GM12865 (cell line): ENCODE measurements around the gene CCDC191.

Experiments used
- DNase-seq: peaks from one replicate; pipeline ENCODE4 v3.0.0; 2010; ENCODE audit warnings: low read depth
- H3K4me3 ChIP-seq: 2 replicates; pipeline ENCODE4 v1.5.1; 2011; ENCODE audit warnings: mild to moderate bottlenecking, low read depth, low read length, control low read depth
- TF ChIP-seq, protein P1 (sequence below): IDR thresholded peaks from 2 replicates; pipeline ENCODE4 v1.5.1; 2011; ENCODE audit warnings: low read length, control low read depth, low read depth, inconsistent platforms; ENCODE audit not compliant: insufficient read depth; ENCODE audit errors: missing control alignments

CCDC191 gene

DNA sequence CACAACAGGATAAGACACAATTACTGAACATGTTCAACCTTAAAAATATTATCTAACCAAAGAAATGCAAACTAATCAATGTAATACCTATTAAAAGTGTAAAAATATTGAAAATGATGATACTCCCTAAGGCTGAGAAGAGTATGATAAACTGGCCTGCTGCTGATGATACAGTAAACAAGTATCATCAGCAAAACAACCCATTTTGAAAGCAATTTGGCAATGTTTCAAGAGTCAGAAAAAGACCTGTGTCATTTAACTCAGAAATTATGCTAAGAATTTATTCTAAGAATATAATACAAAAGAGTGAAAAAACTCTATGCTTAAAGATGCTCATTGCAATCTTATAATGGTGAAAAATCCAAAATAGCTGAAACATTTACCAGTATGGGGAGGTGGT, 22.1 kb downstream of the CCDC191 start:
- no peak for DNase-seq
- TF ChIP-seq, protein P1, sequence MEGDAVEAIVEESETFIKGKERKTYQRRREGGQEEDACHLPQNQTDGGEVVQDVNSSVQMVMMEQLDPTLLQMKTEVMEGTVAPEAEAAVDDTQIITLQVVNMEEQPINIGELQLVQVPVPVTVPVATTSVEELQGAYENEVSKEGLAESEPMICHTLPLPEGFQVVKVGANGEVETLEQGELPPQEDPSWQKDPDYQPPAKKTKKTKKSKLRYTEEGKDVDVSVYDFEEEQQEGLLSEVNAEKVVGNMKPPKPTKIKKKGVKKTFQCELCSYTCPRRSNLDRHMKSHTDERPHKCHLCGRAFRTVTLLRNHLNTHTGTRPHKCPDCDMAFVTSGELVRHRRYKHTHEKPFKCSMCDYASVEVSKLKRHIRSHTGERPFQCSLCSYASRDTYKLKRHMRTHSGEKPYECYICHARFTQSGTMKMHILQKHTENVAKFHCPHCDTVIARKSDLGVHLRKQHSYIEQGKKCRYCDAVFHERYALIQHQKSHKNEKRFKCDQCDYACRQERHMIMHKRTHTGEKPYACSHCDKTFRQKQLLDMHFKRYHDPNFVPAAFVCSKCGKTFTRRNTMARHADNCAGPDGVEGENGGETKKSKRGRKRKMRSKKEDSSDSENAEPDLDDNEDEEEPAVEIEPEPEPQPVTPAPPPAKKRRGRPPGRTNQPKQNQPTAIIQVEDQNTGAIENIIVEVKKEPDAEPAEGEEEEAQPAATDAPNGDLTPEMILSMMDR: no peak
- no peak overlapping the region for H3K4me3 ChIP-seq

DNA sequence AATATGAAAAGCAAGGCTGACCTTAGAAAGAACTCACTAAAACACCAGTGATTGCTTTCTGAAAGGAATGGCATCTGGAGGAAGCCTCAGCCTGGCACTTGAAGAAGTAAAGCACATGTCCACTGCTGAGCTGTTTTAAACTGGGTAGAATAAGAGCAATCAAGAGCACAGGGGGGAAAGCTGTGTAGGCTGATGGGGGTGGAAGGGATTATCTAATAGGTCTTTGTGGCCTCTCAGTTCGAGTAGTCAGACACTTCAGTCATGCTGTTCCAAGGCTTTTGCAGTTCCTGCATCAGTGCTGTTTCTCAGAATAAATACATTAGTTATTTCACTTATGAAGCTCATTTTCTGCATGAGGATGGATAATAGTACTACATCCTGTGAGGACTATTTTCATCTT, 22.6 kb downstream of the CCDC191 start:
- TF ChIP-seq, protein P1: no peak
- no peak overlapping the region for H3K4me3 ChIP-seq
- DNase-seq: no peak

DNA sequence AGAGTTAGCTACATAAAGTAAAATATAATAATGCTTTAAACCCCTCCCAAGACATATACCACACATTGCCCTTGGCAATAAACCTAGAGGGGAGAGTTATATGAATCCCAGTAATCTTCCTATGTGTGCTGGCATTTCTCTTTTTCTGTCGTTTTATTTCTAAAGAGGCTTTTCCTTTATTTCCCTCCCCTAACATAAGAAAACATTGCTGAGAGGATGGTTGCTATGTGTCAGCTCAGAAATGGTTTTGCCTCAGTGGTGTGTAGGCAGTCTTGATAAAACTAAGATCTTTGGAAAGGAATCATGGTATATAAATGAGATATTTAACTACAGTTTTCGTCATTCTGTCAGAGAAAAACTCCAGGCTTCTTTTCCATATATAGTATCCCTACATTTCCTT, 30.0 kb downstream of the CCDC191 start:
- TF ChIP-seq, protein P1: no peak
- H3K4me3 ChIP-seq: no peak overlapping the region
- no peak for DNase-seq

DNA sequence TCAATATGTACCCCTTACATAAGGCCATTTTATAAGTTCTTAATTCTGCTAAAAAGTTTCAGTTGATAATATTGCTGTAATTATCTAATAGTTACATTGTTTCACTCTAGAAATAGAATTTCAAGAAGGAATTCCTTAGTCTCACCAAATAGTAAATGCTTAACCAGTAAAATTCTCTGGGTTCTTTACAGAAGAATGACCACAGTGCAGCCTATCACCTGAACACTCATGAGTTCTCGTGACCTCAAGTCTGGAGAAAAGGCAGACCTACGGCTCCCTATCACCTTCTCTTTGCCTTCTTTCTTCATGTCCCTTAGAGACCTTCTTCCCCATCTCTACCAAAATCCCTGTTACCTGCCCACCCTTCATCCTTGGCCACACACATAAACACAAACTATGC, 30.9 kb downstream of the CCDC191 start:
- H3K4me3 ChIP-seq: no peak overlapping the region
- DNase-seq: no peak
- TF ChIP-seq, protein P1: no peak

DNA sequence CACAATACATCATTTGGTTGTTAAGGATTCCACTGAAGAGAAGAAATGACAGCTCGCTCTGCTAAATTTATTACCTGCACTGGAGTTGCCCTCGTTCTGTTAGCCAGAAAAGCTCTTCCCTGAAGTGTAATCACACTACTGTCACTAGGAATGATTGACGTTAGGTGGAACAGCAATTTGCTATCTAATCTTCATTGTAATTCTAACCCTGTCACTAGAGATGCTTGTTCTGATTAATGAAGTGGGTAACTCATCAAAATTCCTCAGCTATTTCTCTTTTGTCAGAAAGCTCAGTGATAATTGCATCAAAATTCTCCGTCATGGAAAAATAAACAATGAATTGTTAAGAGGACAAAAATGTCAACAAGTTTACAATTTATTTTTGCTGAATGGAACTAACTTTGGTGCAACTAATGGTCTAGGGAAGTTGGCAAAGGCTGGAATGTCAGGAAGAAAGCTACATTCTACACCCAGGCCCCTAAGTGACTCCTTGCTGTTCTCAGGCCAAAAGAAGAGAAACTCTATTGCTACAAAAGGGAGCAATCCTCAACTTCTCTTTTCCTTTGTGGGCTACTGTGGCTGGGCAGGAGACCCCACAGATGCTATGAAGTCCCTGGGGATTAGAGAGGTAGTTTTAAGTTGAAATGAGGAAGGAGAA, 34.1 kb downstream of the CCDC191 start:
- no peak overlapping the region for H3K4me3 ChIP-seq
- TF ChIP-seq, protein P1: no peak
- DNase-seq: no peak

DNA sequence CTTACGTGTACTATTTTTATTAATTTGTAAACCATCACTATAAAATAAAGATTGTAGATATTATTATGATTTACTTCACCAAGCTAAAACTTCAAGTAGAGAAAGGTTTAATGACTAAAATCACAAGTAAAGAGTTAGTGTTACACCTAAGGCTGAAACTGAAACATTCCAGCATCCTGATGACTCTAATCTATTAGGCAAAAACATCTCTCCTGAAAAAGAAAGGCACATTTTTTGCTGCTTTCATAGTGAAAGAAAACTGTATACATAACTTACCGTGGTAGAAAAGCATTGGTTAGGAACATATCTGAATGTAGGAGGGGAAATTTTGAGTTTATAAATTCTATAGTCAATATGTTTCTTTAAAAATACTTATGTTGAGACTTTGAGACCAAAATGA, 35.4 kb downstream of the CCDC191 start:
- TF ChIP-seq, protein P1: no peak
- DNase-seq: no peak
- H3K4me3 ChIP-seq: no peak overlapping the region

DNA sequence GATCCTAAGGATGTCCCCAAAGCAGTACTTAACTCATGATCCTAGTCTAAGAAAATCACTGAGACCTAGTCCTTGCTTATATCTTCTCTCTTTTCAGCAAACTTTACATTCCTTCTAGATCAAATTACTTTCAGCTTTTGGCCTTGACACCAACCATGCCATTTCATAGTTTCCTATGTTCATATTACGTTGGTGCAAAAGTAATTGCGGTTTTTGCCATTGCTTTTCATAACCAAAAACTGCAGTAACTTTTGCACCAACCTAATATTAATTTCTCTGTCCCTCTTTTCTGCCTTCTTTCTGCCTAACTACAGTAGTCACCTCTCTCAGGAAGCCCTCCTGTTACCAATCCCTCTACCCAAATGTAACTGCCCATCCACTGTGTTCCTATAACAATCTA, 36.8 kb downstream of the CCDC191 start:
- H3K4me3 ChIP-seq: no peak overlapping the region
- TF ChIP-seq, protein P1: no peak
- no peak for DNase-seq
